Nucleus accumbens (tissue), 56 donors: ENCODE results near the gene ATRN.
"Not testable (repeated sequence)": the region's sequence is repeated elsewhere in the genome, so short reads cannot be mapped to it uniquely, and the experiment has no call there.

Source experiments
- DNase-seq, 56 donors: peaks; one replicate each; lab custom pipeline; 2025; lab: John Stamatoyannopoulos, UW

Gene ATRN

DNA sequence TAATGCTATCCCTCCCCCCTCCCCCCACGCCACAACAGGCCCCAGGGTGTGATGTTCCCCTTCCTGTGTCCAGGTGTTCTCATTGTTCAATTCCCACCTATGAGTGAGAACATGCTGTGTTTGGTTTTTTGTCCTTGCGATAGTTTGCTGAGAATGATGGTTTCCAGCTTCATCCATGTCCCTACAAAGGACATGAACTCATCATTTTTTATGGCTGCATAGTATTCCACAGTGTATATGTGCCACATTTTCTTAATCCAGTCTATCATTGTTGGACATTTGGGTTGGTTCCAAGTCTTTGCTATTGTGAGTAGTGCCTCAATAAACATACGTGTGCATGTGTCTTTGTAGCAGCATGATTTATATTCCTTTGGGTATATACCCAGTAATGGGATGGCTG is 41.4 kb downstream of the ATRN start:
- not testable (repeated sequence) for DNase-seq

DNA sequence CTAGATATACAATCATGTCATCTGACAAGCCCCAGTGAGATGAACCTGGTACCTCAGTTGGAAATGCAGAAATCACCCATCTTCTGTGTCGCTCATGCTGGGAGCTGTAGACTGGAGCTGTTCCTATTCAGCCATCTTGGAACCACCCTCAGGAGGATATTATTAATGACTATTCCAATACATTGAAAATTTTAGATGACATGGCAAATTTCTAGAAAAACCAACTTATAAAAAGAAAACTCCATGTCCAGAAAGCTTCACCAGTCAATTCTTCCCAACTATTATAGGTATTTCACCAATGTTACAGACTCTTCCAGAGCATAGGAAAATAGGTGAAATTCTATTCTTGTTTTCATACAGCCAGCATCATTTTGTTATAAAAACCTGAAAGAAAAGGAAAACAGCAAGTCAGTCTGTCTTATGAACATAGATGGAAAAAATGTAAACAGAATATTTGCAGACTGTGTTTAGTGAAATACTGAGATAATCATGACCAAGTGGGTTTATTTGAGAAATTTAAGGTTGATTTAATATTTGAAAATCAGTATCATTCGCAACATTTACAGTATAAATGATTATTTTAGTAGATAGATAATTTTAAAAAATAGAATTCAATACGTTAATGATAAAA is 43.3 kb downstream of the ATRN start:
- DNase-seq, result no peak

DNA sequence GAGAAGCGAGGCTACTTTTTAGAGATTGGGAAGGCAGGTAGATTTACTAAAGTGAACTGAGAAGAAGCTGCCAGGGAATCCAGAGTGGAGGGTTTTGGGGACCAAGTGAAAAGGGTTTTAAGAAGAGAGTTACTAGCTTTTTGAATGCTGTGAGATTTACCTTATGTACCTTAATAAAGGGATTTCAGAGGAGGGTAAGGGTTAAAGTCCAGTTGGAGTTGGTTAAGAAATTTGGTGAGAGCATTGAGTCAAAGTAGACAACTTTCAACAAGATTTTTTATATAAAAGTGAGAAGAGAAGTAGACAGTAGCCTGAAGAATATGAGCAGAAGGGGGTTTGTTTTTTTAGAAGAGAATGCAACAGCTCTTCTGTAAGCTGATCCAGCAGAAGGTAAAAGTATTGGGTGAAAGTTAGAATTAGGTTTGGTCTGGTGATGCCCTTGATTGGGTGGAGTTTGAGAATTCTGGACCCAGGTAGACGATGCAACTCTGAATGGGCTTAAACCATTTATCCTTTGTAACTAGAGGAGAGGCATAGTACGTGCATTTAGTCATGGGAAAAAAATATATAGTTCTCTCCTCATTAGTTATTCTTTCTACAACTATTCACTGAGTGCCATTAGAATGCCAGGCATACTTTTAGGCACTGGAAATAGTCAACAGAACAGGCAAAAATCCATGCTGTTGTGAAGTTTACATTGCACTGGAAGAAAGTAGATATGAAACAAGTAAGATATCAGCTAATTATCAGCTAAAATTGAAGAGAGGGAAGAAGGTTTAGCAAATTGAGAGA is 44.8 kb downstream of the ATRN start:
- no peak for DNase-seq

DNA sequence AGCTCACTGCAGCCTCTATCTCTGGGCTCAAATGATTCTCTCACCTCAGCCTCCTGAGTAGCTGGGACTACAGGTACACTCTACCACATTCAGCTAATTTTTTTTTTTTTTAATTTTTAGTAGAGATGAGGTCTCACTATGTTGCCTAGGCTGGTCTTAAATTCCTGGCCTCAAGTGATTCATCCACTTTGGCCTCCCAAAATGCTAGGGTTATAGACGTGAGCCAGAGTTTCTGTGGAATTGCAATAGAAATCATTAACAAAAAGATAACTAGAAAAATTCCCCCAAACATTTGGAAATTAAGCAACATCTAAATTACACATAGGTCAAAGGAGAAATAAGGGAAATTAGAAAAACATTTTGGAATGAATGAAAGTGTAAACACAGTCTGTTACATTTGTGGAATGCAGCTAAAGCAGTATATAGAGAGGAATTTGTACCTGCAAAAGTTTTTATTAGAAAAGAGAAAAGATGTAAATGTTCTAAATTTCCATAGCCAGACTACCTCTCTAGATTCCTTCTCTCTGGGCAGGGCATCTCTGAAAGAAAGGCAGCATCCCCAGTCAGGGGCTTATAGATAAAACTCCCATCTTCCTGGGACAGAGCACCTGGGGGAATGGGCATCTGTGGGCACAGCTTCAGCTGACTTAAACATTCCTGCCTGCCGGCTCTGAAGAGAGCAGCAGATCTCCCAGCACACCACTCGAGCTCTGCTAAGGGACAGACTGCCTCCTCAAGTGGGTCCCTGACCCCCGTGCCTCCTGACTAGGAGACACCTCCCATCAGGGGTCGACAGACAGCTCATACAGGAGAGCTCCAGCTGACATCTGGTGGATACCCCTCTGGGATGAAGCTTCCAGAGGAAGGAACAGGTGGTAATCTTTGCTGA is 51.3 kb downstream of the ATRN start:
- no peak for DNase-seq

DNA sequence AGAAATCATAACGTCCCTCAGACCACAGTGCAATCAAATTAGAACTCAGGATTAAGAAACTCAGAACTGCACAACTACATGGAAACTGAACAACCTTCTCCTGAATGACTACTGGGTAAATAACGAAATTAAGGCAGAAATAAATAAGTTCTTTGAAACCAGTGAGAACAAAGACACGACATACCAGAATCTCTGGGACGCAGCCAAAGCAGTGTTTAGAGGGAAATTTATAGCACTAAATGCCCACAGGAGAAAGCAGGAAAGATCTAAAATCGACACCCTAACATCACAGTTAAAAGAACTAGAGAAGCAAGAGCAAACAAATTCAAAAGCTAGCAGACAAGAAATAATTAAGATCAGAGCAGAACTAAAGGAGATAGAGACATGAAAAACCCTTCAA is 53.9 kb downstream of the ATRN start:
- DNase-seq, result not testable (repeated sequence)

DNA sequence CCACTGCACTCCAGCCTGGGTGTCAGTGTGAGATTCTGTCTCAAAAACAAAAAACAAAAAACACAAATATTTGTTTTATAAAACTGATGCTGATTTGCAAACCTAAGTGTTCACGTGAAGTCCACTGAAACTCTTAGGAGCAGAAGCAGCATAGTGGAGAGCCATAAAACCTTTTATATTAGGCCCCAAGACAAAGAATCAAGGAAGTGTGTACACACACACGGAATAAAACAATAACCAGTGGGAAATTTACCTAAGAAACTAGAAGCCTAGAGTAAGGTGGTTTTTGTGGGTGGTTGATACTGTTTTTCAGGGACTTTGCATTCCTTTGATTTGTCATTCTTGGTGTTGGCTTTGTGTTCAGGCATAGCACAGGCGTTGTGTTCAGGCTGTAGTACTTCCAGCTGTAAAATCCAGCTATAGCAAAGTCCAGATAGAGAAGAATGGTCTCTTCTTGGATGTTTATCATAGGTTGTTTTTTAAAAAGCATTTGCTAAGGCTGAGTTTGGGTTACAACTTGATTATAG is 61.3 kb downstream of the ATRN start:
- no peak for DNase-seq

DNA sequence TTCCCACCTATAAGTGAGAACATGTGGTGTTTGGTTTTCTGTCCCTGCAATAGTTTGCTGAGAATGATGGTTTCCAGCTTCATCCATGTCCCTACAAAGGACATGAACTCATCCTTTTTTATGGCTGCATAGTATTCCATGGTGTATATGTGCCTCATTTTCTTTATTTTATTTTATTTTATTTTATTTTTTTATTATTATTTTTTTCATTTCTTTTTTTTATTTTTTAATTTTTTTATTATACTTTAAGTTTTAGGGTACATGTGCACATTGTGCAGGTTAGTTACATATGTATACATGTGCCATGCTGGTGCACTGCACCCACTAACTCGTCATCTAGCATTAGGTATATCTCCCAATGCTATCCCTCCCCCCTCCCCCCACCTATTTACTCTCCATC is 66.9 kb downstream of the ATRN start:
- not testable (repeated sequence) for DNase-seq

DNA sequence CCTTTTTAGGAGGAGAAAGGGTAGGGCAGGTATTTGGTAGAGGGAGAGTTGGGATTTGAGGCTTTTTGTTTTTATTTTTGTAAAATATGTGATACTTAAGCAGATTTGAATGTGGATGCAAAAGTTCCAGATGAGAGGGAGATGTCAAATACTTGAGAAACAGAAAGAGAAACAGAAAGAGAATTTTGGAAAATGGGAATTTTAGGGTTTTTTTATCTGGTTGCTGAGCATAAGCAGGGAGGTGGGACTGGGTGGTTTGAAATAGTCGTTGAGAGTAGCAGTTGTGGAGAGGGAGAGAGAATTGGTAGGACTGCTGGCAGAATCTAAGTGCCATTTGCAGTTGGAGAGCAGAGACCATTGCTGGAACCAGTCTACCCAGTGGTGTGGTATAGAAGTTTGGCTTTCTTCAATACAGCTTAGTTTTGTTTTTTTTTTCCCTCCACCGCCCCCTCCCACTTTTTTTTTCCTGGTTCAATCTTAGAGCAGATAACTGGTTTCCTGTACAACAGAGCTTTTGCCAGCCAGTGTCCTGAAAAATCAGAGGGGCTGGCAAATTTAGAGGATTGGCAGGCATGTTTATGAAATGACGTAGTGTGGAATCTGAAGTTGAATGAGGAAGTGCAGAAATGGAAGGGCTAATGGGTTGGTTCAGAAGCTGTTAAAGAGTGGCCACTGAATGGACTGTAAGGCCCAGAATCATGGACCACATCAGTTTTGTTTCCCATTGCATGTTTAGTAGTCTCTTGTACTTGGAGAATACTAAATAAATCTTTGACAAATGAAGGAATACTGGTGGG is 68.7 kb downstream of the ATRN start:
- no peak for DNase-seq

DNA sequence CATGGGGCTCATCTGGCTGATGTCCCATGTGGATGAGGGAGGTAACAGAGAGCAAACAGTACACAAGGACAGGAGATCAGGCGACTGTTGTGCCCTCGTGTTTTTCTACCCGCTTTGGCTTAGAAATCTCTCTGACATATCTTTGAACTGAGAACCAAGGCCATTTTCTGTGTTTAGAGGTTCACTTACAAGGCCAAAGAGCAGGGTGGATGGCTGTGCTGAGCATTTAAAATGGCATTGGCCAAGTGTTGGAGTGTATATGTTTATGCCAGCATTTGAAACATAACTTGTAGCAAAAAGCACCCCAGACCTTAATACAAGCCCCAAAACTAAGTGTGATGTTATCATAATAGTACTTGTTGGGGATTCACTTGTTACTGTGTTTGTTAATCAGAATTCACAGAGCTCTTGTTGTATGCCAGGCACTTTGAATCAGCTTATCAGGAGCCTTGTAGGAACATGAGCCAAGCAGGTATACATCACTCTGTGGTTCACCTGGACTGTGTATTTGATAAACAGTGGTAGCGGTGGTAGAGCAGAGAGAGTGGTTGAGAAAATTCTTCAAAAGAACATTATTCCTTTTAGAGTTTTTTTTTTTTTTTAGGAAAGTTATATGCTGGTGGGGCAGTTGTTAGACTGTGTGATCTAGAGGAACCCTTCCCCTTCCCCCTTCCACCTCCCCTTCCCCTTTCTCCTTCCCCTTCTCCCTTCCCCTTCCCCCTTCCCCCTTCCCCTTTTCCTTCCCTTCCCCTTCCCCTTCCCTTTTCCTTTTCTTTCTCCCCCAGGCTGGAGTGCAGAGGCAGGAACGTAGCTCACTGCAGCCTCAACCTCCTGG is 71.3 kb downstream of the ATRN start:
- no peak for DNase-seq

DNA sequence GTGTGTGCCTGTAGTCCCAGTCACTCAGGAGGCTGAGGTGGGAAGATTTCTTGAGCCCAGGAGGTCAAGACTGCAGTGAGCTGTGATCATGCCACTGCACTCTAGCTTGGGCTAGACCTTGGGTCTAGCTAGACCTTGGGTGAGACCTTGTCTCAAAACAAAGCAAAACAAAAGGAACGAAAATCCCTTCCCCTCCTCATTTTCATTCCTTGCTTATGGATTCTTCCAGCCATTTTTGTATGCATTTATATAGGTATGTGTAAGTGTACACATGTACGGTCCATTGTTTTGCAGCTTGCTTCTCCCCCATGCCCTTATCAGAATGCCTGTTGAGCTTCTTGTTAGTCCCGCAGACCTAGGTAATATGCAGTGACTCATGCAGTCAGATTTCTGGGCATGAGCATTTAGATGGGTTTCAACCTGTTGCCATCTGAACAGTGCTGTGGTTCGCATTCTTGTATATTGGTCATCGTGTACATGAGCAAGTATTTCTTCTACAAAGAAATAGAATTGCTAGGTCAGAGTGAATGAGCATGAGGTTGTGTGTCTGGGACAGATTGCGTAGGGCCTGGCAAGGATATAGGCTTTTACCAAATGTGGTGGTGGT is 73.2 kb downstream of the ATRN start:
- DNase-seq, result no peak

DNA sequence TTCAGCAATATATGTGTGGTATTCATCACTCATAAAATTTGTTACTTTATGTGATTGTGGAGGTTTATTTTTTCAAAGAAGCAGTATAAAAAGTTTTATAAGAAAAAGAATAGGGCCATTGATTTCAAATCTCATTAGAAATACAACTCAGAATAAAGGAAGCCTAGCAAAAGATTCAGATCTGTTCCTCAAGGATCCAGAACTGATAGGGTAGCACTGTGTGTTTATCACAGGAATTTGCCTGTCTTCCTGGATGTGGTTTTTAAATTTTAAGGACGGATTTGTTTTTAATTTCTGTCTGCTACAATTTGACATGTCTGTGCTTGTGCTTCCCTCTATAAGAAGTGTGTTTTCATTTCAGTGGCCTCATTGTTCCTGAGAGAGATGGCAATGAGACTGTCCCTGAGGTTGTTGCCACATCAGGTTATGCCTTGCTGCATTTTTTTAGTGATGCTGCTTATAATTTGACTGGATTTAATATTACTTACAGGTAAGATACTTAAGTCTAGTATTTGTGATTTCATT is 74.6 kb downstream of the ATRN start:
- no peak for DNase-seq

DNA sequence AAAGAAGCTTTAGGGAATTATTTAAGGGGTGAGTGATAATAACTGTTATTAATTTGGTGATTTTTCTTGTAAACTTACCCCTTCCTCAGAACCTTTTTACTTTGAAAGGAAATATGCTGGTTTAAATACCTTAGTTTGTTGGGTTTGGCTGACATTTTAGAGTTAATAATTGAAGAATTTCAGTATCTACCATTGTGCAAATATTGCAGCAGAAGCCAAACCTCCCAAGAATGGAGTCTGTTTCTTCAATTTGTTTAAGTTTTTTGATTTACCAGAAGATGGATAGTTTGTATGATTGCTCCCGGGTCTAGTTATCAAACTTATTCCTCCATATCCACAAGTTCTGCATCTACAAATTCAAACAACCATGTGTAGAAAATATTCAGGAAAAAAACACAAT is 77.1 kb downstream of the ATRN start:
- no peak for DNase-seq

DNA sequence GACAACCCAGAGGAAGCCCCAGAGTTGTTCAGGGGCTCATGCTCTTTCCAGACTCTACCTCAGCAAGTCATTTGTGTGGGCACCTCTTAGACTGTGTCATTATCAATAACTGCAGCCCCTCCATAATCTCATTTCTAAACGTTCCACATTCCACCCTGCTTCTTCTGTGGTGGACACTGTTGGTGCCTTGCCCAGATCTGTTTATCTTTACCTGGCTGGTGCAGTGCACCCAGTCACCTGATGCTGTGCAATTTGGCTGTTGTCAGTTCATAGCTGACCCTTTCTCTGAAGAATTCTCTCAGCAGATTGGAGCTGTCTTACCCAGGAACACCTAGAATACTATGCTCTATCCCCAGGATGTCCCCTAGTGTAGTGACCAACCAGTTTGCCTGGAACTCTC is 80.0 kb downstream of the ATRN start:
- no peak for DNase-seq

DNA sequence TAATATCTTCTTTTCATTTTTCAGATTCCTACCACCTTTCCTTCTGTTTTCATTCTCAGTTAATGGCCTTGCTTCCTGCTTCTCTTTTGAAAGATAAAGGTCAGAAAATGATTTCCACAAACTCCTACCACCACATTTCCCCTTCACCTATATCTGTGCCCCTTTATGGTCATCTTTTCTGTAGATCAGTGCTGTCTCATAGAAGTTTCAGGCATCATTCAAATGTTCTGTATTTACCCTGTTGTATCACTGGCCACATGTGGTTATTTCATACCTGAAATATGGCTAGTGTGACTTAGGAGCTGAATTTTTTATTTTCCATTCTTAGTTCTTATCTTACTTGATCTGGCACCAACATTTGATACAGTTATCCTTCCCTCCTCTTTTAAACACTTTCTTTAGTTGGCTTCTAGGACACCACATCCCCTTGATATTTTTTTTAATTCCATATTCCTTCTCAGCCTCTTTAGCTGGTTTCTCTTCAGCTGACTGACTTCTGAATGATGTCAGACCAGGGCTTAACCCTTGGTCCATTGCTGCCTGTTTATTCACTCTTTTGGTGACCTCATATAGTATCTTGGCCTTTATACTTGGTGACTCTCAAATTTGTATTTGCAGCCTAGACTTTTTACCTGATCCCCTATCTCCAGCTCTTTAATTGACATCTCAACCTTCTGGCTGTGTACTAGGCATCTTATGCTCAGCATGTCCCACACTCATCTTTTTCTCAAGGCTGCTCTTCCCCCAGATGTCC is 81.0 kb downstream of the ATRN start:
- DNase-seq, result no peak

DNA sequence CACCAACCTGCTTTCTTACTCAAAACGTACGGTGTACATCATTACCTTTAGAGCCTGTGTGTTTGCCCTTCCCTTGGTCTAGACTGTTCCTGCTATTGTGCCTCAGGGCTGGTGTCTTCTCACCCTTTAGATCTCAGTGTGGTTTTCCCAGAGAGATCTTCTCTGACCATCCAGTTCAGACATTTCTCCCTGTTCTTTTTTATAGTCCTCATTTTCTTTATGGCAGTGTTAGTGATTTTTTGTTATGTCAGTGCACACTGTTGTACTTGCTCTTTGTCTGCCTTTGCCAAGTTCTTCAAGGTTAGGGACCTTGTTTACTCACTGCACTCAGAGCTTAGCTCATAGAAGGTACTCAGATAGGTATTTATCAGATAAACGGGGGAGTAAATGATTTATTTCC is 82.8 kb downstream of the ATRN start:
- no peak for DNase-seq

DNA sequence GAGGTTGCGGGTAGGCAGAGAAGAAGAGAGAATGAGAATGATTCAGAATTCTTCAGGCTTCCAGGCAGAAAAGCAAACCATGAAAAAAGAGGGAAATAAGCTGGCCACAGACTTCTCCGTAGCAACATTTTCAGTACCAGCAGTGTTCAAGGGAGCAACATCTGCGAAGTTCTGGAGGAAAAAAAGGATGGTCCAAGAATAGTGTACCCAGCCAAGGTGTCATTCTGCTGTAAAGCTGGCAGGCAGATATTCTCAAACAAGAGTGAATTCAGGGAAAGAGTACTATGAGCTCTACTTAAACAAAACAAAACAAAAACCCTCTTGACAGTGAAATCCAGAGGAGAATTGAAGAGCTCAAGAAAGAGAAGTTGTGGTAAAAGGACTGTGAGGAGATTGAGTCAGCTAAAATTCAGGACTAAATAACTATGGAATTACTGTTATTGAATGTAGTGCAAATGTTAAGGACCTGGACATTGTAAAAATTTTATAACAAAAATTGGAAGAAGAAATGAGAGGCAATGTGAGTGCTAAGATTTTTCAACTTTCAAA is 86.5 kb downstream of the ATRN start:
- no peak for DNase-seq

DNA sequence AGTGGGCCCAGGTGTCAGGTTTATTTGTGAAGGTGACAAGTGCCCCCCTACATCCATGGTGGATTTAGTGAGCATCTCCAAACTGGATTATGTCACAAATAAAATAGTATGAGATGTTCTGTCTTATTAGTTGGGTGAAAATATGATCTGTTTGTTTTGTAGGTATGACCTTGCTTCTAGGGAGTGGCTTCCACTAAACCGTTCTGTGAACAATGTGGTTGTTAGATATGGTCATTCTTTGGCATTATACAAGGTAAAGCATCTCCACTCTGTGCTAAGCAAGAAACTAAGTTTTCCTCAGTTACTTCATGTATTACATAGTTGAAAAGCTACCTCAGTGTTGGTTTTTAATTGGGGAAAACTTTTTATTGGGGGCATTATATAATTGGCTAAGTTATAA is 88.4 kb downstream of the ATRN start:
- no peak for DNase-seq

DNA sequence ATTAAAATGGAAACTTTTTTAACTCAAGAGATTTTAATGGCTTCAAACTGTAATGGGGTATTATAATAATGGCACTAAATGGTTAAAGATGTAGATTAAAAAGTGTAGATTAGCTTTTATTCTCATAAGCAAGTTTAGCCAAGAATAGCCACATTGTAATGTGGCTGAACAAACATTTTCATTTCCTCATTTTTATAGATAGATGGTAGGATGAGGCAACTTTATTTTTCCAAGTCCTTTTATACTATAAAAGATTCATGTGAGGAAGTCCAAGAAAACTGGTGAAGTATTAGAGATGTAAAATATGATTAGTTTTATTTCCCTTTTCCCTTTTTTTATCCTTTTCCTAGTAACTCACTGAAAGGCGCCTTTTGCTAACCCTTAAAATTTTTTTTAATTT is 88.8 kb downstream of the ATRN start:
- no peak for DNase-seq
